ENCODE results near the gene SMIM35. TPM values are rescaled to one million over a fixed set of nuclear protein-coding genes. Genes with fewer than 3 reads are reported as not detected.
A peak's percentile ranks its signal among the peaks of the same experiment; 100 is the strongest.

The SMIM35 gene
- total RNA-seq, 4 donors from 2014 or later: not detected

DNA sequence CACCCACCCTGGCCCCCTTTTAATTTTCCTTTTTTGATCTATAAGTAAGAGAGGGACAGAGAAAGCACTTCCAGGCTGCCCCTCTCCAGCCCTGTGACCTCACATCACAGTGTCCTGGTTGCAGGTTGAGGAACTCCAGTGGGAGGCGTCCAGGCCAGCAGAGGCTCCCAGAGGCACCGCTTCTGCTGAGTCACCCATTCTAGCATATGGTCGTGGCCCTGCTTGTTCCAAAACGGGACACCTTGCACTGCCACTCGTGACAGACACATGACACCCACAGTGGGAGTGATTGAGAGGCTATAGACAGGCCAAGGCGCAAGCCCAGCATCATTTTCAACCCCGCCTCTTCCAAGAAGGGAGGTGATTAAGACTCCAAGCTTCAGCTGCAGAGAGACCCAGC lies 25.9 kb downstream of the SMIM35 start:
- H3K4me3 ChIP-seq: no peak overlapping the region
- peak; percentile 29 for DNase-seq
- H3K4me1 ChIP-seq: no peaks in the 10 kb centered on the region
- TF ChIP-seq EP300 (IDR thresholded peaks at IDR 0.05; ENCODE audit: low read depth) (no peak), POLR2A (IDR thresholded peaks at IDR 0.05) (no peak), POLR2AphosphoS5 (IDR thresholded peaks at IDR 0.05) (no peak)
- TF ChIP-seq, protein P1, sequence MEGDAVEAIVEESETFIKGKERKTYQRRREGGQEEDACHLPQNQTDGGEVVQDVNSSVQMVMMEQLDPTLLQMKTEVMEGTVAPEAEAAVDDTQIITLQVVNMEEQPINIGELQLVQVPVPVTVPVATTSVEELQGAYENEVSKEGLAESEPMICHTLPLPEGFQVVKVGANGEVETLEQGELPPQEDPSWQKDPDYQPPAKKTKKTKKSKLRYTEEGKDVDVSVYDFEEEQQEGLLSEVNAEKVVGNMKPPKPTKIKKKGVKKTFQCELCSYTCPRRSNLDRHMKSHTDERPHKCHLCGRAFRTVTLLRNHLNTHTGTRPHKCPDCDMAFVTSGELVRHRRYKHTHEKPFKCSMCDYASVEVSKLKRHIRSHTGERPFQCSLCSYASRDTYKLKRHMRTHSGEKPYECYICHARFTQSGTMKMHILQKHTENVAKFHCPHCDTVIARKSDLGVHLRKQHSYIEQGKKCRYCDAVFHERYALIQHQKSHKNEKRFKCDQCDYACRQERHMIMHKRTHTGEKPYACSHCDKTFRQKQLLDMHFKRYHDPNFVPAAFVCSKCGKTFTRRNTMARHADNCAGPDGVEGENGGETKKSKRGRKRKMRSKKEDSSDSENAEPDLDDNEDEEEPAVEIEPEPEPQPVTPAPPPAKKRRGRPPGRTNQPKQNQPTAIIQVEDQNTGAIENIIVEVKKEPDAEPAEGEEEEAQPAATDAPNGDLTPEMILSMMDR (IDR thresholded peaks at IDR 0.05): no peak
- no peaks in the 10 kb centered on the region for H3K9me3 ChIP-seq
- in situ Hi-C loops (cut with MboI; ENCODE audit: low pct_ligation_motif_present in 1 of 4, low pct_unique_long_range_greater_than_20kb in 1 of 4, low sequenced_read_pairs in 3 of 4) (loop anchor here in 2 of 4 donors (25.0 kb wide), 2 partner anchors 249 to 624 kb away; partner anchors contain the start of gene FXYD2 (in 1 of the 2)), intact Hi-C loops (cut with DNase I; ENCODE audit: low total_unique reads) (no loop called here)
- H3K27ac ChIP-seq: no peak overlapping the region
- H3K36me3 ChIP-seq: no peaks in the 10 kb centered on the region
- H3K27me3 ChIP-seq: no peaks in the 10 kb centered on the region
- 77% methylated on average over 7 of the region's 7 CpGs; no CpG with 5 or more reads in 1 of the 2 donors for WGBS, 2 donors (ENCODE audit: low coverage in 1 of 2)

- intact Hi-C loops (cut with DNase I; ENCODE audit: low total_unique reads) (no loop called here), in situ Hi-C loops (cut with MboI; ENCODE audit: low pct_ligation_motif_present in 1 of 4, low pct_unique_long_range_greater_than_20kb in 1 of 4, low sequenced_read_pairs in 3 of 4) (loop anchor here in 2 of 4 donors (25.0 kb wide), 2 partner anchors 248 to 623 kb away; partner anchors contain the start of gene FXYD2 (in 1 of the 2))
- TF ChIP-seq POLR2A (IDR thresholded peaks at IDR 0.05) (no peak), EP300 (IDR thresholded peaks at IDR 0.05; ENCODE audit: low read depth) (no peak), POLR2AphosphoS5 (IDR thresholded peaks at IDR 0.05) (no peak)
- Histone ChIP-seq H3K27ac (no peak overlapping the region), H3K36me3 (no peaks in the 10 kb centered on the region), H3K27me3 (no peaks in the 10 kb centered on the region), H3K4me3 (no peak overlapping the region), H3K9me3 (no peaks in the 10 kb centered on the region), H3K4me1 (no peaks in the 10 kb centered on the region)
- WGBS, 2 donors (ENCODE audit: low coverage in 1 of 2): 80% methylated on average over 10 of the region's 10 CpGs; no CpG with 5 or more reads in 1 of the 2 donors
- peak; percentile 5 for DNase-seq
Measured at GRCh38 chr11:118060081-118060661, 26.6 kb downstream of the SMIM35 start.

DNA sequence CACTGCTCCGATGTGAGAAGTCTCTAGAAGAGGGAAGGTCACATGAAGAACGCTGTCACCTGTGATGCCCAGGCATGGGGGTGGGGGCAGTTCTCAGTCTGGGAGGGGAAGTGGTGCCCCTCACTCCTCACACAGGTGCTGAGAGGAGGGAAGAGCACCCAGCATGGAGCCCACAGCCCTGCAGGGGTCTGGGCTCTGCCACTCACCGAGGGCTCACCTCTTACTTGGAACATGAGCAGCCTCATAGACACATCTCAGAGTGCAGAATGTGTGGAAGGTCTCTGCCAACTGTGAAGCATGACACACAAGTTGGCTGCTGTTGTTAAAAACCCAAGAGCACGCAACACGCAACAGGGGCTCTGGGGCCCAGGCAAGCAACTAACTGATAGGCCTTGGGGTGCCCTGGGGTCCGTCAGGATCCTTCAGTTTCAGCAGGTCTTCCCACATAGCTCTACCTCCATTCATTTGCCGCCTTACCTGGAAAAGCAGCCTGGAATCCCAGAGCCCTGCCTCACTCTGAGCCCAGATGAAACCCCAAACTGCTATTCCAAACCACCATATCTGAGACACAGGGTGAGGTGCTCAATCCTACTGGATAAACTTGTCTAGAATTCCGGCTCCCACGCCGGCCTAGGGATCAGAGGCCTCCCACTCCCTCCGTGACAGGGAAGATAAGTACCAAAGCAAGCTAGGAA lies 27.4 kb downstream of the SMIM35 start:
- WGBS, 2 donors (ENCODE audit: low coverage in 1 of 2): 84% methylated on average over 11 of the region's 11 CpGs; no CpG with 5 or more reads in 1 of the 2 donors
- H3K27ac ChIP-seq: no peak overlapping the region
- H3K9me3 ChIP-seq: no peaks in the 10 kb centered on the region
- H3K36me3 ChIP-seq: no peaks in the 10 kb centered on the region
- TF ChIP-seq, protein P1 (IDR thresholded peaks at IDR 0.05): no peak
- H3K27me3 ChIP-seq: no peaks in the 10 kb centered on the region
- H3K4me3 ChIP-seq: no peak overlapping the region
- DNase-seq: peak; percentile 4
- intact Hi-C loops (cut with DNase I; ENCODE audit: low total_unique reads): no loop called here
- in situ Hi-C loops (cut with MboI; ENCODE audit: low pct_ligation_motif_present in 1 of 4, low pct_unique_long_range_greater_than_20kb in 1 of 4, low sequenced_read_pairs in 3 of 4): loop anchor here (10.0 to 25.0 kb wide), 7 partner anchors 105 to 622 kb away; partner anchors contain the start of gene FXYD2 (in 1 of the 4)
- no peaks in the 10 kb centered on the region for H3K4me1 ChIP-seq

DNA sequence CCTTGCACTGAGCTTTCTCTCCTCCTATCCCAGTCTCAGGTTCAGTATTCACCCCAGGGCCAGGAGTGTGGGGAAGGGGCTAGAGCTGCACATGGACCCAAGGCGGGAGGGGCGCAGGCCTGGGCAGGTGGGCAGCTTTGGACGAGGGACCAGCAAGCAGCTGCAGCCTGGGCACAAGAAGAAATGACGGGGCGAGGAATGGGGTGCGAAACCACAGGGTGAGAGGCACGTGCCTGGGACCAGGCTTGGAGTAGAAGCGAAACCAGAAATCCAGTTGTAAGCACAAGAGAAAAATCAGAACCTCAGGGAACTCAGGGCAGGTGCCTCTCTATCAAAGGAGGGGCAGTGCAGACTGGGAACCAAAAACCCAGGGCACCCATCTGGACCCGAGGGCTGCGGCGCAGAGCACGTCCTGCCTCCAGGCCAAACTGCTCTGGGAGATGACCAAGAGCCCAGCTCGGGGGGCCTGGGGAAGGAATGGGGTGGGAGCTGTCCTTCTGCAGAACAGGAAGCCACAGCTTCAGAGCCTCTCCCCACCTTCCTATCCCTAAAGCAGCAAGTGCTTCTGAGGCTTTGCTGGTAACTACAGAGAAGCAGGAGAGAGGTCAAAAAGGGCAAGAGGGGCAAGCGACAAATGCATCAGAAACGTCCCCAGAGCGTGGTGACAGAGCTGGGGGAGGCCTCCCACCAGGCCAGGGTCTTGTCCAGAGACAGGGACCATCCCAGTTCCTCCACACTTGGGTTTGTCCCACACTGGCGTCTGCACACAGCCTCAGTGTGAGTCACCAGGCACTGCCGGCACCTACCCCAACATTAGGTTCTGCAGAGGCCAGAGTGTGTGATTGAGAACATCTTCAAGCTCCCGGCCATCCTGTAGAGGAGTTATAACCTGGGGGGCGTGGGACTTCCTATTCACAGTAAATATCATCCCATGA lies 28.2 kb downstream of the SMIM35 start:
- DNase-seq: peak; percentile 5
- Histone ChIP-seq H3K36me3 (no peaks in the 10 kb centered on the region), H3K4me1 (no peaks in the 10 kb centered on the region), H3K27me3 (no peaks in the 10 kb centered on the region), H3K9me3 (no peaks in the 10 kb centered on the region), H3K27ac (no peak overlapping the region), H3K4me3 (no peak overlapping the region)
- TF ChIP-seq POLR2AphosphoS5 (IDR thresholded peaks at IDR 0.05) (no peak), EP300 (IDR thresholded peaks at IDR 0.05; ENCODE audit: low read depth) (no peak), POLR2A (IDR thresholded peaks at IDR 0.05) (no peak)
- TF ChIP-seq, protein P1 (IDR thresholded peaks at IDR 0.05): no peak
- intact Hi-C loops (cut with DNase I; ENCODE audit: low total_unique reads): no loop called here
- WGBS, 2 donors (ENCODE audit: low coverage in 1 of 2): 75 to 77% methylated on average over 5 to 20 of the region's 20 CpGs
- in situ Hi-C loops (cut with MboI; ENCODE audit: low pct_ligation_motif_present in 1 of 4, low pct_unique_long_range_greater_than_20kb in 1 of 4, low sequenced_read_pairs in 3 of 4): loop anchor here (10.0 to 25.0 kb wide), 7 partner anchors 104 to 621 kb away; partner anchors contain the start of gene FXYD2 (in 1 of the 4)

Data from transverse colon (tissue), 4 donors.